Kidney glomerular epithelial cell (primary cell): Measurements from ENCODE around the gene KRT25.

ENCODE experiments used
- DNase-seq: peaks from one replicate; lab custom pipeline; 2025; lab: John Stamatoyannopoulos, UW

KRT25 gene, protein sequence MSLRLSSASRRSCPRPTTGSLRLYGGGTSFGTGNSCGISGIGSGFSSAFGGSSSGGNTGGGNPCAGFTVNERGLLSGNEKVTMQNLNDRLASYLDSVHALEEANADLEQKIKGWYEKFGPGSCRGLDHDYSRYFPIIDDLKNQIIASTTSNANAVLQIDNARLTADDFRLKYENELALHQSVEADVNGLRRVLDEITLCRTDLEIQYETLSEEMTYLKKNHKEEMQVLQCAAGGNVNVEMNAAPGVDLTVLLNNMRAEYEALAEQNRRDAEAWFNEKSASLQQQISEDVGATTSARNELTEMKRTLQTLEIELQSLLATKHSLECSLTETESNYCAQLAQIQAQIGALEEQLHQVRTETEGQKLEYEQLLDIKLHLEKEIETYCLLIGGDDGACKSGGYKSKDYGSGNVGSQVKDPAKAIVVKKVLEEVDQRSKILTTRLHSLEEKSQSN

DNA sequence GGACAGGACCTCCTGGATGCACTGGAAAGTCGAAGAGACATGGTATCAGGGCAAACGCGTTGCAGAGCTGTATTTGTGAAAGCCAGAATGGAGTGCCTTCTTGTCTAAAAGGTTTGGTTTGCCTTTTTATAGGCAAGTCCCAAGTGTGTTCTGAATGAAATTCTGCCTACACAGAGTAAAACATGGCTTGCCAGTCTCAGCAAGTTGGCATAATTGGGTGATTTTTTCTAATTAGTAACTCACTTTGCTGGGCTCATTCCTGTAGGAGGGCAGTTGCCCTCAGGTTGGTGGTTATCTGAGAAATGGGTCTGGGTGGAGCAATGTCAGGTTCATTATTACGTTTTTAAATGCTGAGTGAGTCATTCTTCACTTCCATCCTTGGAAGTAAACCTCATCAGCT, at the start of gene KRT25:
Gene KRT25, minus strand, starts transcription at position 101 of the 400 bp plus-strand sequence. Its CDS starts 60 bp downstream, at position 41.
- no peak for DNase-seq

DNA sequence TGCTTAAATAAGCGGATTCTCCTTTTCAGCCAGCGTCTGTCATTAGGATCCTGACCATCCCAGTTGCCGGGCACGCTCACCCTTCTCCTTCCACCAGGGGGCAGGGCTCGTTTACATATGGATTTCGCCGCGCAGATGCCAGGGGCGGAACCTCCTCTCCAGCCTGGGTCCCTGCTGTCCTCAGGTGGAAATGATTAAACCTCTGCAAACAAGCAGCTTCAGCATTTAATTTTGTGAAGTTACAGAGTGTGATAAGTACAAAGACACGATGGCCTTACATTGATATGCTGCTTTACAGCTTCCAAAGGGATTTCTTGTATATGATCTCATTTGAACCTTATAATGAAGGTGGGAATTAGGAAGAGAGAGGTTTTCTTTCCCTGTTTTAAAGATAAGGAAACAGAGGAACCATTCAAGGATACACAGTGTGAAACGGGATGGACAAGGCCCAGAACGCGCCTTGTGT, 48.5 kb upstream of the KRT25 start:
- DNase-seq, result peak; percentile 83

DNA sequence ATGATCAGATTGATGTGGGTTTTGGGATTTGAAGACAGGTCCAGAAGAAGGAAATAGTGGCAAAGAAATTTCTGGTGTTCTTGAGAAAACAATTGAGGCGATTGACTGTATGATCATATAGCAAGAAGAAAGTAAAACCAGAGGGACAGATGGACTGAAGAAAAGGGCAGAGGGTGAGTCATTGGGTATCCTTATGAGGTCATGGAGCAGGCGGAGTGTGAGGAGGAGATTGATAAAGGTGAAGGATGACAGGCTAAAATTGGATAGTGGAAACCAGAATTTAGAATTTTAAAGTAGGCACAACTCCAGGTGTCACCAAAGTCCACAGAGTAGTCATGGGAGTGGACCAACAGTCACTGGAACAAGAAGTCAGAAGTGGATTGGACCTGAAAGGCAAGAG, 46.0 kb upstream of the KRT25 start:
- DNase-seq, result no peak

DNA sequence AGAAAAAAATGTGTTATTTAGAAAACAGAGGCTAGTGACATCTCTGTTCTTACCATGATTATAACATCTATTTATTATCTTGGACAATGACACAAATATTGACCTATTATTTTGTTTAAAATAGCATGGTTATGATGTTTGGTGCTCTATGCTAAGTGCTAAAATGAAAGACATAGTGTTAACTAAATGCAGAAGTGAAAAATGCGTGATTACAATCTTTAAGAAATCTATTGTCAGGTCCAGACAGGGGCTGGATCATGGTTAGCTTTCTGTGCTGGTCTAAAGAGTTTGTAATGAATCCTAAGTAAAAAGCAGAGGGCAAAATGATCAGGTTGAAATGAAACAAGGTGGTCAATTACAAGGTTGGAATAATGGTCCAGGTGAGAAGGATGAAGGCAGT, 45.2 kb upstream of the KRT25 start:
- DNase-seq, result no peak

DNA sequence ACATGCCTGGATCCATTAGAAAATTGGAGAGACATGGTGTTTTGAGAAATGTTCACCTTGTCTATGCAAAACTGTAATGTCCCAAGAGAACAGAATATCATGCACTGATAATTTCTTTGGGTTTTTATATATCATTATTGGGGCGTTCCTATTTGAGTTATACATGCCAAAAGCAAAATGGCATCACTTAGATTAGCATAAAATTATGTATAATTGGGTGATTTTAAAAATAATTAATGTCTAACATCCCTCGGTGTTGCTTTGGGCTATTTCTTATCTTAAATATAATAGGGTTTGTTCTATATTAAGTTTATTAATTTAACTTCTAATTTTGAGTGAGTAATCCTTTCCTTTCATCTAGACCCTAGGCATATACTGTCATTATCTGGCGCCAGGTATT, 44.7 kb upstream of the KRT25 start, which contains the start of gene KRT28:
Gene KRT28, minus strand, starts transcription at position 101 of the 400 bp plus-strand sequence. Its CDS starts 66 bp downstream, at position 35.
- DNase-seq, result no peak

DNA sequence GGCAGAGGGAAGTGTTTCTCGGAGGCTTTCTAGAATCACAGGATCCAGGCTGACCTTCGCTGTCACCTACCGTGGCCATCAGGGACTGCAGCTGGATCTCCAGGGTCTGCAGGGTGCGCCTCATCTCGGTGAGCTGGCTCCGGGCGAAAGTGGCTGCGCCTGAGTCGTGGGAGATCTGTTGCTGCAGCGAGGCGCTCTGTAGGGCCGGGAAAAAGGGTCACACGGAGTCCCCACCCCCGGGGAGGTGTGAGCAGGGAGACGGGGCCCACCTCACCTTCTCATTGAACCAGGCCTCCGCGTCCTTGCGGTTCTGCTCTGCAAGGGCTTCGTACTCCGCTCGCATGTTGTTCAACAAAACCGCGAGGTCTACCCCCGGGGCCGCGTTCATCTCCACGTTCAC, 41.7 kb upstream of the KRT25 start:
- DNase-seq, result no peak

DNA sequence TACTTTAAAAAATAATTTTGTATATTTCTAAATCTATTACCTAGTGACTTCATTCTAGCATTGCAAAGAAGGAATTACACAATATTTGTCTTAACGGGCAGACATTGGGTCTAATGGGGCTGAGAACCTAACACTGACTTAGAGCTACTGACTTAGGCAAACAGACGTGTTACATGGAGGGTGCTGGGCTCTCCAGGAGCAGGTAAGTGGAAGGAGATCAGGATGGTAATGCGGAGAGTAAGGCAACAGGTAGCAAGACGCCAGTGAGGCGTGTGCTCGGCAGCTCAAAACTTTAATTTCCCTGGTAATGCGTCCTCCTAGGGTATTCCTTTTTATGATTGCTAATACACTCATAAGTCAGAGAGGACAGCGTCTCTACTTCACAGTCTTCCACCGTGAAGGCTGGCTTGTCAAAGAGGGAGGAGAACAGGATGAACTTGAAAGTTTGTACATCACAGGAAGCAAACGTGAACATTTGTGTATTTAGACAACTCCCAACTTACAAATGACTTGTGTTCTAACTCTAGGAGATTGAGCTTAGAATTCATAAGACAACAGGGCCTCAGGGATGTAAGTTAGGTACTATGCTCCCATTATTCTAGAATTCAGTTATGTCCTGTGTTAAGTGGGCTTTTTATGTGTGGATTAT, 40.0 kb upstream of the KRT25 start:
- DNase-seq, result no peak

DNA sequence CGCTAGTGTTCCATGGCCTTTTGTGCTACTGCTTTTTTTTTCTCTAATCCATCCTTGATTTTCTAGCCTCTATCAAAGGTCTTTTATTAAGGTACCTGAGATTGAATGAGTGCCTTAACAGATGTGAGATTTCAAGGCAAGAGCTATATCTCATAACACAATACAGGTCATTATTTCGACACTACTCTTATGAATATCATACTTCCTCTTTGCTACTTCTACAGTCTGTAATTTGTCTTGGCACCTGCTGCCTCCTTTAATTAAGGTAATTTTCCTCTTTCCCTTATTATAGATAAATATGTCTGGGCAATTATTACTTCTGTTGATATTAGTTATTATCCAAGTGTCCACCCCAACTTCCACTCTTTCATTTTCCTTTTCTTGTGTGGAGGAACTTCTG, 39.3 kb upstream of the KRT25 start:
- no peak for DNase-seq

DNA sequence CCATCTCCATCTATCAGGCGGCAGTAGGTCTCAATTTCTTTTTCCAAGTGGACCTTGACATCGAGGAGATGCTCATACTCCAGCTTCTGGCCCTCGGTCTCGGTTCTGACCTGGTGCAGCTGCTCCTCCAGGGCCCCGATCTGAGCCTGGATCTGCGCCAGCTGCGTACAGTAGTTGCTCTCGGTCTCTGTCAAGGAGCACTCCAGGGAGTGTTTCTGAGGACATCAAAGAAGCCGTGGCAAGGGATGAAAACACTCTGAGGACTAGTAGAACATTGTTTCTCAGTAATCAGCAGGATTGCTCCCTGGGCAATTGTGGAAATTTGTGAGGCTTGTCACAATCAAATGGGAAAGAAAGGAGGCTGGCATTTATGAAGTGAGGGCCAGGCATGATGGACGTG, 38.7 kb upstream of the KRT25 start:
- no peak for DNase-seq

DNA sequence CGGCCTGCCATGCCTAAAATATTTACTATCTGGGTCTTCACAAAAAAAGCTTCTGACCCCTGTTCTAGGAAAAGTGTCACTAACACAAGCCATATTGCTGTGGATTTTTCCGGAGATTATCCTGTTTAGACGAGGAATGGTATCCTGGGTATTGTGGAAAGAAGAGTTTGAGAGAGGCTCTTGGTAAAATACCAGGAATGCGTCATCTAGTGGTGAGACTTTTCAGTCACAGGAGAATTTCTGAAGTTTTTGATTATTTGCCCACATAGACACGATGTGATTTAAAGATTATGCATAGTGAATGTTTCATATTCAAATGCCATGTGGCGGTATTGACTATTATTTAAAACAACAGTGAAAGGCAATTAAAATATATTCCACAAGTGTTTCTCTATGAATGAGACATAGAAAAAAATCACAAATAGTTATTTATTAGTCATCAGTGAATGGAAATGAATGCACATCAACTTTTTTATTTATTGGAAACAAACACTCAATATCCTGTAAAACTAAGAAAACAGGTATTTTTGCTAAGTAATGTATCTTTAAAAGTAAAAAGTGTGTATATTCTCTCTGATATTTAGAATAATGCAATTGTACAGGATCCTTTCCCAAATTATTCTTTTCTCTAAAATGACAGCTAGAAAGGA, 36.8 kb upstream of the KRT25 start:
- DNase-seq, result peak; percentile 44

DNA sequence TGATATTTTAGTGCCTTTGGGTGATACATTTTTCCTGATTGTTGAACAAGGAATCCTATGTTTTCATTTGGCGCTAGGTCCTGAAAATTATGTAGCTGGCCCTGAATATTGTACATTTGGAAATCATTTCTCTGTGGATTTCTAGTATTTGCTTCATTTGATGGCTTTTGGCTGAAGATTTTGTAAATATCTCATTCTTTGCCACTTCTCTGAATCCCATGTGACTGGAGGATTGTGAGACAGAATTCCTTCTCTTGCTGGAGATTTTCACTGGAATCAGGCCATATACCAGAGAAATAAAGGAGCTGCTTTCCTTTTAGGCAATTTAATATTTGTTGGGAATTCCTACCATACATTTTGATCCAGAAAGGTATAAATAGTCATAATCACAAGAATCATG, 36.0 kb upstream of the KRT25 start:
- no peak for DNase-seq

DNA sequence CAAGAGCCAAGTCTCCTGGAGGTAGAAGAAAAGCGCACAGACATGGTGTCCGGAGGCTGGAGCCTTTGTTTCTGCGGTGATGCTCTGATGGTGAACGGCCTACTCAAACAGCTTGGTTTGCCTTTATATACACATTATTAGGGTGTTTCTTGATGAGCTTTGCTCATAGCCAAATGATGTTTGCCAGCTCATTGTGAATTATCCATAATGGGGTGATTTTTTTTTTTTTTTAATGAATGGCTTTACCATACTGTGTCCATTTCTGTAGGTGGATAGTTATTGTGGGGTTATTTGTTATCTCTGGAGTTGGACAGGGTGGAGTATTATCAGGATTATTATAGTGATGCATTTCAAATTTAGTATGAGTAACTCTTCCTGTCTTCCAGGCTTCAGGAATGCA, 27.3 kb upstream of the KRT25 start, which contains the start of gene KRT27:
Gene KRT27, minus strand, starts transcription at position 101 of the 400 bp plus-strand sequence. Its CDS starts 57 bp downstream, at position 44.
- no peak for DNase-seq

DNA sequence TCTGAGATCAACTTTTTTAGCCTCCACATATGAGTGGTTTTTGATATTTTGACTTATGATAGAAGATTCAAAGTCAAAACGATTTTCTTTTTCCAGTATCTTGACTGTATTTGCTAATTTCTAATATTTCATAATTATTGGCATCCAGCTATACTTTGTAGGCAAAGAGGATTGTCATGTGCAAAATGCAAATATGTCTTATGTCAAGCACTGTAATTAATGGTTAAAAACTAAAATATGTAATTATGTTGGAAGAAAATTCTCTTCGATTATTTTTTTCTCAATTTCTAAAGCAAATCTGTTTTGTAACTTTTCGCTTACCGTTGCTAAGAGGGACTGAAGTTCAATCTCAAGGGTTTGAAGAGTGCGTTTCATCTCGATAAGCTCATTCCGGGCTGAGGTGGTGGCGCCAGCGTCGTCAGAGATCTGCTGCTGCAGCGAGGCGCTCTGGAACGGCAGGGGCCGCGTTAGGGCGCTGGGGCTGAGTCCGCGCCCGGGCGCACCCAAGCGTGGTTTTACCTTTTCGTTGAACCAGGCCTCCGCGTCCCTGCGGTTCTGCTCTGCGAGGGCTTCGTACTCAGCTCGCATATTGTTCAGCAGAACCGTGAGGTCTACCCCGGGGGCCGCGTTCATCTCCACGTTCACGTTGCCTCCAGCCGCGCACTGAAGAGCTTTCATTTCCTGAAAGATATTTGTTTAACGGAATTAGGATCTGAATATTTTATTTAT, 24.2 kb upstream of the KRT25 start:
- no peak for DNase-seq

DNA sequence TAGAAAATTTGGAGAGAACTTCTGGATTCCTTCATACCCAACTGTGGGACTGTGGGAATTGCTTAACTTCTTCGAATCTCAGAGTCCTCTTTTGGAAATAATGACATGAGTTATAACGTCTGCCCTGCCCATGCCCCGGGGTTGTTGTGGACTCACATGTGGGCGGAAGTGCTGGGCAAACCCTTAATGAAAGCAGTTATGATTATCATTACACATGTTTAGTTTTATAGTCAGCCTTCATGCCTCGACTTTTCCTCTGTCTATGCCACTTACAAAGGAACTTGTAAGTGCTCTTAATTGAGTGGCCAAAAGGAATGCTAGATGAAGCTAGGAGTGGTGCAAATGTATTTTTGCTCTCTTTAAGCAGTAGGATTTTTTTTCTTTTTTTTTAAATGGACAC, 23.3 kb upstream of the KRT25 start:
- no peak for DNase-seq

DNA sequence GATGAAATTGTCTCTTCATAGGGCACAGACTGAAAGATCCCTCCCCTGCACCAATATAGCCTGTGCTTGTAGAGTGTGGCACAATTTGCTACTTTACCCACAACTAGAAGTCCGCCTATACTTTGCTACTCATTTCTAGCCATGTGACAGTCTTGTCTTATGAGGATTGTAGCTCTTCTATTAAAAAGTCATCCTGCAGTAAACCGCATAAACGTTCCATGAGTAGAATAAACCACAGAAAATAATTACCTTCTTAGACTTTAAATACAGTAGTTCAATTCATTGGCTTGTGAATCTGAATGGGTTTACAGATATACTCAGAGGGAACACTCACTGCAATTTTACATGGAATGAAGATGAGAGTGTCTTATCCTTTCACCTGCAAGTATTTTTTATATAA, 22.8 kb upstream of the KRT25 start:
- no peak for DNase-seq

DNA sequence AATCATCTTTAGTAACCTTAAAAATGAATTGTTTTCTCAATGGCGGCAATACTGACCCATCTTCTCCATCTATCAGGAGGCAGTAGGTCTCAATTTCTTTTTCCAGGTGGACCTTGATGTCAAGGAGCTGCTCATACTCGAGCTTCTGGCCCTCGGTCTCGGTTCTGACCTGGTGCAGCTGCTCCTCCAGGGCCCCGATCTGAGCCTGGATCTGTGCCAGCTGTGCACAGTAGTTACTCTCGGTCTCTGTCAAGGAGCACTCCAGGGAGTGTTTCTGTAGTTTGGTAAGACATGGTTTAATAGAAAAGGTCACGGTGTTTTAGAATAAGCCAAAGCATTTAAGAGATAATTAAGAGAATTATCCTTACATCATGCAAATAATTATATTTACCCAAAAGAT, 22.3 kb upstream of the KRT25 start:
- DNase-seq, result no peak

DNA sequence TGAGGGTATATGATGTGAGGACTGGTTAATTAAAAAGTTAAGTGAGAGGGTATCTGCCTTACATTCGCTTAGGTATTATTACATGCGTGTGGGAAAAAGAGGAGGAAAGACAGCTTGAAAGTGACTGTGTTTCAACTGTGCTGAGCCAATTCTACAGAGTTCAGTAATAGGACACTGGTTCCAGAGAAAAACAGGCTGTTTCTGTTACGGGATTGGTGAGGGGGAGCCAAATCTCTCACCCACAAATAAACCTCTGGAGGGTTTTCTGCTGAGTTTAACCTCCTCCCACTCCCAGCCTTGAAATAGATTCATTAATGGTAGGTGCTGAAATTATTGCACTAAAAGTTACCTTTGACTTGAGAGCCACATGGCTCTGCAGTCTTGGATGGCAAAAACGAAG, 20.8 kb upstream of the KRT25 start:
- DNase-seq, result no peak

DNA sequence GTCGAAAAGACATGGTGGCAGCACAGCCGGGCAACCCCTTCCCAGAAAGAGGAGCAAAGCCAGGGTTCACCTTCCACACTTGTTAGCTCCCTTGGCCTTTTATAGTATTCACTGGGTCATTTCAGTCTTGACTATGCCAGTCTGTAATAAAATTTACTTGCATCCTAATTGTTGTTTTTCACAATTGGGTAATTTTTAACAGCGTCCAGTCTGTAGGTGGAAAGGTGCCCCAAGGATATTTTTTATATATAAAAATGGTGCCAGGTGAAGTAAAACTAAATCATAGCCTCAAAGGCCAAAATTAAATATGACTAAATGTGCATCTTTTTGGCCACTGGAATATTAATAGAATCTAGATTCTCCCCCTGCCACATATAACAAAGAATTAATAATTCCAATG, 17.0 kb upstream of the KRT25 start, which contains the start of gene KRT26:
Gene KRT26, minus strand, starts transcription at position 101 of the 400 bp plus-strand sequence. Its CDS starts 88 bp downstream, at position 13.
- DNase-seq, result no peak

DNA sequence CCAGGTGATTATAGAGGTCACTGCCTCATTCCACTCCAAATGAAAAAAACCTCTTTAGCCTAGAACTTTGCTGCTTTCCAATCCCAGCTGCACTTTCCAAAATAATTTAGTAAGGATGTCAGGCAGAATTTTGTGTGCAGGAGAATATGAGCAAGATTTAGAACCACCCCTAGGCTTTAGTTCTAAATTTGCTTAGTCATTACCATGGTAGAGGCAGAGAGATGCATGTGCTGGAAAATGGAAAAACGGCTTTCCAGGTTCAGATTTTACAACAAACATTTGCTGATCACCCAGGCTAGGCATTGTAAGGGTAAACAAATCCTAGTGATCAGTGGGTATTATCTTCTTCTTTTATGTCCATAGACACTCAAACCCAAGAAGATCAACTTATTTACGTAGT, 10.5 kb upstream of the KRT25 start:
- no peak for DNase-seq

DNA sequence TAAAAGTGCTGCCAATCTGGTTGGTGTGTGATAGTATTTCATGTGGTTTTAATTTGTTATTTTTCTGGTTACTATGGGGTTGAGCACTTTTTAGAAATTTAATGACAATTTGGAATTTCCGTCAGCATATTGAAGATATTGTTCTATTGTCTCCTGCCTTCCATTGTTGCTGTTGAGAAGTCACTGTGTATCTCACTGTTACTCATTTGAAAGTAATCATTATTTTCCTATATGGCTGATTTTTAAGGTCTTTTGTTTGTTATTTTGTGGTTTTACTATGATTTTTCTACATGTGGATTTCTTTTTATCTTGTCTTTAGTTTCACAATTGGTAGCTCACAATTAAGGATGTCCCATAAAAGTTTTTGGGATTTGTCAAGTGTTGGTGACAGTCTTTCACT, 8.6 kb upstream of the KRT25 start:
- DNase-seq, result no peak

DNA sequence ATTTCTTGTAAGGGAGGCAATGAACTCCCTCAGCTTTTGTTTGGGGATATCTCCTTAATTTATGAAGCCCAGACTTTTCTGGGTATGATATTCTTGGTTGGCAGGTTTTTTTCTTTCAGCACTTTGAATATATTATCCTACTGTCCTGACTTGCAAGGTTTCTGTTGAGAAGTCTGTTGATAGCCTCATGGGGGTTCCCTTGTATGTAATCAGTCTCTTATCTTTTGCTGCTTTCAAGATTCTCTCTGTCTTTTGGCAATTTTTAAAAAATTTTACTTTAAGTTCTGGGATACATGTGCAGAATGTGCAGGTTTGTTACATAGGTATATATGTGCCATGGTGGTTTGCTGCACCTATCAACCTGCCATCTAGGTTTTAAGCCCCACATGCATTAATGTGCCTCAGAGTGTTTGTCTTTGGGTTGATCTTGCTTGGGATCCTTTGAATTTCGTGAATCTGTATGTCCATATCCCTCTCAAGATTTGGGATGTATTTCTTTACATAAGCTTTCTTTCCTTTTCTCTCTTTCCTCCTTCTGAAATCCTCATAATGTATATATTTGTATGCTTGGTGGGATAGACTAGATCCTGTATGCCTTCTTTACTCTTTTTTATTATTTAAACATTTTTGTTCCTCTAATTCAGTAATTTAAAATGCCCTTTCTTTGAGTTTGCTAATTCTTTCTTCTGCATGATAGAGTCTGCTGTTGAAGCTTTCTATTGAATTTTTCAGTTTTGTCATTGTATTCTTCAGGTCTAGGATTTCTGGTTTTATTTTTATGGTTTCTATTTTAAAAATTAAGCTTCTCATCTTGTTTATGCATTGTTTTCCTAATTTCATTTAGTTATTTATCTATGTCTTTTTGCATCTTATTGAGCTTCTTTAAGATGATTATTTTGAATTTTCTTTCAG, 5.2 kb upstream of the KRT25 start:
- DNase-seq, result no peak
